Measurements from ENCODE around the gene CGAS.
"Not testable (repeated sequence)": the region's sequence is repeated elsewhere in the genome, so short reads cannot be mapped to it uniquely, and the experiment has no call there.

CGAS gene

DNA sequence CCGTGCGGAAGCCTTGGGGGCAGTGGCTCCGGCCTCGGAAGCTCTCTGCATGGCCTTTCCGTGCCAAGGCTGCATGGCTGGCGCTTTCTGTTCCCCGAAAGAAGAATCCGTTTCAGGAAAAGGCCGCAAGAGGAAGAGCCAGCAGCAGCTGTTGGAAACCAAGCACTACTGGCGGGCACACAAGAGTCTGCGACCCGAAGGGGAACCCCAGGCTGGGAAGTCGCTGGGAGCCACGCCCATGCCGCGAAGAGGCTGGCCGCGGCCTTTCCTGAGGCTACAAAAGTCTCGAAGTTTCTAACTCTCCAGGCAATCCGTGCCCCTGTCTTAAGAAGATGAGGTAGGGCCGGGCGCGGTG lies at the start of gene CGAS:
CGAS (minus strand) TSS at position 191 of the 355 bp plus-strand sequence; CDS start at position 75, 116 bp downstream.
- DNase-seq: peak; percentile 59

DNA sequence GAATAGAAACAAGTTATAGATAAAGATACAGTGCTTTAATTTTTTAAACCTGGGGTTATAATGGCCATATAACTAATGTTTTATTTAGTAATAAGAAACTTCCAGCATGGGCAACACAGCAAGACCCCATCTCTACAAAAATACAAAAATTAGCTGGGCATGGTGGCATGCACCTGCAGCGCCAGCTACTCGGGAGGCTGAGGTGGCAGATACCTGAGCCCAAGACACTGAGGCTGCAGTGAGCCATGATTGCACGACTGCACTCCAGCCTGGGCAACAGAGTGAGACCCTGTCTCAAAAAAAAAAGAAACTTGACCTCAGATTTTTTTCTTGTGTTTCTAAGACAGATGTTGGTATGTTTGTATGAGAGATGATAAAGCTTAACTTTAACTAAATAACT lies 45.8 kb upstream of the CGAS start:
- DNase-seq: no peak

DNA sequence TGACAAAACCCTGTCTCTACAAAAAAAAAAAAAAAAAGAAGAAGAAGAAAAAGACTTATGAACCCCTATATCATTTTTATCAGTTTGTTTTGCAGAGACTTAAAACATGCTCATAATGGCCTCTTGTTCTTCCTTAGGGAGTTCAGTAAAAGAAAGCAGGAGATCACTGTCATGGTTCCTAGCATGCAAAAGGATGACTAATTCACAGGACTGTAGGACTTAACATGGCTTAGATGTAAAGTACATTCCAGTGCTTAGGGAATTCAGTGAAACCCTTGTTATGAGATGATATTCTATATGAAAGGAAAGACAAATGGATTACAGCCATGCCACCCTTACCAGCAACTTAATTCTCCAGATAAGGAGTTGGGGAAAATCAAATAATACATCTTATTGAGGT lies 39.3 kb upstream of the CGAS start:
- DNase-seq: no peak

DNA sequence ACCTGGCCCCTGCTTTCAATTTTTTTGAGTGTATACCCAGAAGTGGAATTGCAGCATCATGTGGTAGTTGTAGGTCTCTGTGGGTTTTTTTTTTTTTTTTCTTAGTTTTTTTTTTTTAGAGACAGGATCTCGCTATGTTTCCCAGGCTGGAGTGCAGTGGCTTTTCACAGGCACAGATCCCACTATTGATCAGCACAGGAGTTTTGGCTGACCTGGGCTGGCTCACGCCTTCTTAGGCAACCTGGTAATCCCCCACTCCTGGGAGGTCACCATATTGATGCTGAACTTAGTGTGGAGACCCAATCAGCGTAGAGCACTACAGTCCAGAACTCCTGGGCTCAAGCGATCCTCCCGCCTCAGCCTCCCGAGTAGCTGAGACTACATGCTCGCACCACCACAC lies 35.4 kb upstream of the CGAS start:
- DNase-seq: no peak

DNA sequence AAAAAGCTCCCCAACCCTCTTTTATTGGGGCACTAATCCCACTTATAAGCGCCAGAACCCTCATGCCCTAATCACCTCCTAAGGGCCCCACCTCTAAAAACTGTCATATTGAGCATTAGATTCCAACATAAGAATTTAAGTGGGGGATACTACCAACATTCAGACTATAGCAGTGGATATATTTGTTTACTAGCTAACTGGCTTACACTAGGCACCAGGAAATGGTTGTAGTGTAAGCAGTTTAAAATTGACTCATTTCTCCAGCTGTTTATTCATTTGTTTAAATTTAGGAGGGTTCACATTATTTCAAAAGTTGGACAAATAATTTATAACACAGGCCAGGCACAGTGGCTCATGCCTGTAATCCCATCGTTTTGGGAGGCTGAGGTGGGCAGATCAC lies 32.3 kb upstream of the CGAS start:
- no peak for DNase-seq

DNA sequence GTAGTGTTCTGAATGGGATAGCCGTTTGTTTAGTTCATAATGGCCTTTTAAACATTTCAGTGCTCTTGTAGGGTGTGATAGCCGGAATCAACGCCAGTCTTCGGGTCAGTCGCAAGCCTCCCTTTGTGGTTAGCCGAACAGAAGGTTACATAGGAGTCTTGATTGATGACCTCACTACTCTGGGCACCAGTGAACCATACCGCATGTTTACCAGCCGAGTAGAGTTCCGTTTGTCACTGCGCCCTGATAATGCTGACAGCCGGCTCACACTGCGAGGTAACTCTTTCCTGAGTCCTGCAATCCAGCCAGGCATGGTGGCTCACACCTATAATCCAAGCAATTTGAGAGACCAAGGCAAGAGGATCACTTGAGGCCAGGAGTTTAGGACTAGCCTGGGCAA lies 29.9 kb upstream of the CGAS start:
- no peak for DNase-seq

DNA sequence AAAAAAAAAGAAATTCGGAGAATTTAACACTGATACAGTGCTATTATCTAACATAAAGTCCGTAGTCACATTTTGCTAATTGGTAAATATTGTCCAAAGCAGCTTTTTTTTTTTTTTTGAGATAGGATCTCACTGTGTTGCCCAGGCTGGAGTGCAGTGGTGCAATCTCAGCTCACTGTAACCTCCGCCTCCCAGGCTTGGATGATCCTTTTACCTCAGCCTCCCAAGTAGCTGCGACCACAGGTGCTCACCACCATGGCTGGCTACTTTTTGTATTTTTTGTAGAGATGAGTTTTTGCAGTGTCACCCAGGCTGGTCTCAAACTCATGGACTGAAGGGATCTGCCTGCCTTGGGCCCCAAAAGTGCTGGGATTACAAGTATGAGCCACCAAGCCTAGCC lies 25.3 kb upstream of the CGAS start:
- DNase-seq: no peak

DNA sequence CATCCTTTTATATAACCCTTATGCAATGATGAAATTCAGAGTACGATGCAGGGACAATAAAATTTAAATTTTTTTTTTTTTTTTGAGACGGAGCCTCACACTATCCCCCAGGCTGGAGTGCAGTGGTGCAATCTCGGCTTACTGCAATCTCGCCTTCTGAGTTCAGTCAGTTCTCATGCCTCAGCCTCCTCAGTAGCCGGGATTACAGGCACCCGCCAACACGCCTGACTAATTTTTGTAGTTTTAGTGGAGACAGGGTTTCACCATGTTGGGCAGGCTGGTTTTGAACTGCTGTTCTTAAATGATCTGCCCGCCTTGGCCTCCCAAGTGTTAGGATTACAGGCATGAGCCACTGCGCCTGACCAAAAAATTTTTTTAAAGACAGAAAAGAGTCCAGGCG lies 24.6 kb upstream of the CGAS start:
- no peak for DNase-seq

DNA sequence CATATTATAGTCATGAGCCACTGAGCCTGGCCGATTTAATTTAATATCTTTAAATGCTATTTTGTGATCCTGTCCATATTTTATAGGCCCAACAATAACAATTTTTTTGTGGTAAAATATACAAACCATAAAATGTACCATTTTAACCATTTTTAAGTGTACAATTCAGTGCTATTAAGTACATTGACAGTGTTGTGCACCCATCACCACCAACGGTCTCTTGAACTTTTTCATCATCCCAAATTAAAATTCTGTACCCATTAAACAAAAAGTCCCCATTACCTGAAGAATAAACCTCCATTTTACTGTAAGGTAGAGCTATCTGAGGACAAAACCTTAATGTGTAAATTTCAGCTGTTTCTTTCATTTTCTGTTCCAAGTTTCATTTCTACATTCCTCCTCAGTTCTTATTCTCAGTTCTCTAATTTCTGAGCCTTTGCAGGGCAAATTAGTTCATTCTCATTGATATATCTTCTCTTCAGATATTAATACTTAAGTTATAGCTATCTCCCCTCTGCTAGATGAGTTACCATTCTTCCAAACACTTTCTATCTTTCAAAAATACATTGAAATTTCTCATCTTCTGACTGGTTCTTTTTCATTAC lies 19.7 kb upstream of the CGAS start:
- no peak for DNase-seq

DNA sequence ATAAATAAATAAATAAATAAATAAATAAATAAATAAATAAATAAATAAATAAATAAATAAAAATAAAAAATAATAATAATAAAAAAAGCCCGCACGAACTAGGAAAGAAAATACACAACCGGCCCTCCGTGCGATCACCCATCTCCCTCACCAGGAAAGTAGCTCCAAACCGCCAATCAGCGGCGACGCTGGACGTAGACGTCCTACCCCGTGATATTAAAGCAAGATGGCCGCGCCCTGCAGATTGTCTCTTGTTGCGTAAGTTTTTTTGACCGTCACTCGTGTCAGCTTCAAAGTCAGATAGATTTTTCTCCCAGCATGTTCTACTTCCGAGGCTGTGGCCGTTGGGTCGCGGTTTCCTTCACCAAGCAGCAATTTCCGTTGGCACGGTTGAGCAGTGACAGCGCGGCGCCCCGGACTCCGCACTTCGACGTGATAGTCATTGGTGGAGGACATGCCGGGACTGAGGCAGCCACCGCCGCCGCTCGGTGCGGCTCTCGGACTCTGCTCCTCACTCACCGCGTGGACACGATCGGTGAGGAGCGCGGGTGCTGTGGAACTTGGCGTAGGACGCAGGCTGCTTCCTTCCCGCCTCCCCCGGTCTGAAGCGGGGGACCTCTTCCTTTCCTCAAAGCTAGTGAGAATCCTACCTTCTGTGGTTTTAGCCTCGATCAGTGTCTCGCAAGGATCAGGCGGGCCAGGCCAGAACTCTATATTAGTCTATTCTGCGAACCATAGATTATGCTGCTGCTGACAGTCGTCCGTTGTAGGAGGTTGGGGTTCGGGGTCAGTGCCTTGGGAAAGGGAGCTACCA lies 9.6 kb upstream of the CGAS start, which contains the start of gene MTO1:
MTO1 (plus strand) TSS at position 201 of the 814 bp plus-strand sequence; CDS start at position 319, 118 bp downstream.
- peak; percentile 70 for DNase-seq

DNA sequence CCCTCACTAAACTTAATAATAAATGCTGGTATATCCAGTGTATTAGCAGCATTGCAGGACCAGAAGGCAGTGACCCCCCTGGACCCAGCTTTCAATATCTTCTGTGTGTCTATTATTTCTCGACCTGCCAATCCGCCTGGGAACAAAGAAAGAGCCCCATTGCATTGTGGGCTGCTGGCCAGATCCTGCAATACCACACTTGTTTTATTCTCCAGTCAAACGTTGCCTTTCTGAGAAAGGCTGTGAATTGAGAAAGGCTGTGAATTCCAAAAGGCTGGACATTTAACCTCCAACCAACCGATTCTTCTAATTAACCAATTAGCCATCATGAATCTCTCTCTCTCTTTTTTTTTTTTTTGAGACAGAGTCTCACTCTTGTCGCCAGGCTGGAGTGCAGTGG lies 8.0 kb upstream of the CGAS start:
- DNase-seq: no peak

DNA sequence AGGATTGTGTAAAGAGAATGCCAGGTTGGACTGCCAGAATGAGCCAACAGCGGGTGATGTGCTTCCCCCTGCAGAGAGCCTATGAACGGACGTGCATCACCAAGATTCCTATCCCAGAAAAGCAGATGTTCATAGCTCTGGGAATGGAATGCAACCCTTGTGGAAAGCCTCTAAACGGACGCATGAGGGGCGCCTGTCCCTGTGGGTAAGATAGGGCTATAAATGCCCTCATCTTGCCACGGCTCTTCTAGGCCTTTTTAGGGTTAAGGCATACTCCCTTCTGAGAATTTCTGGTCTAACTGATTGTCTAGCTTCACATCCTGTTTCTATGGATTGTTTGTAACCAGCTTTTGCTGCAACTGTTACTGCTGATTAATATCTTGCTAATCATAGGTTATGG lies 7.4 kb upstream of the CGAS start:
- DNase-seq: not testable (repeated sequence)

DNA sequence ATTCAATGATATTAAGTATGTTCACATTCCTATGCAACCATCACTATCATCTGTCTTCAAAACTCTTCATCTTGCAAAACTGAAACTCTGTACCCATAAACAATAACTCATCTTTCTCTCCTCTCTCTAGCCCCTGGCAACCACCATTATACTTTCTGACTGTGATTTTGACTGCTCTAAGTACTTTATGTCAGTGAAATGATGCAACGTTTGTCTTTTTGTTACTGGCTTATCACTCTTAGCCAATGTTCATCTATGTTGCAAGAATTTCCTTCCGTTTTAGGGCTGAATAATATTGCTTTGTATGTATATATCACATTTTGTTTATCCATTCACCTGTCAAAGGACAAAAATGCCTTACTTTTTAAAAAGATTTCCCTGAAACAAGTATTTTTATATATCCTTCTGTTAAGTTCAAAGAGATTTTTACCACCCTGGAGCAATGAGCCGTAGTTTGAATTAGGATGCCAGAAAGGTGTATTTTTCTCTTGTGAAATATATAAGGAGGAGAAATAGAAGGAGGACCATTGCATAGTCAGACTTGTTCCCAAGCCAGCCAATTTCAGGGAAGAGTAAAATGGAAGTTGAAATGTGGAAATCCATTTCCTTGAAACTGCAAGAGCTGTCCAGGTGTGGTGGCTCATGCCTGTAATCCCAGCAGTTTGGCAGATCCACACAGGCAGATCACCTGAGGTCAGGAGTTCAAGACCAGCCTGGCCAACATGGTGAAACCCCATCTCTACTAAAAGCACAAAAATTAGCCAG lies 4.0 kb upstream of the CGAS start:
- DNase-seq: no peak

DNA sequence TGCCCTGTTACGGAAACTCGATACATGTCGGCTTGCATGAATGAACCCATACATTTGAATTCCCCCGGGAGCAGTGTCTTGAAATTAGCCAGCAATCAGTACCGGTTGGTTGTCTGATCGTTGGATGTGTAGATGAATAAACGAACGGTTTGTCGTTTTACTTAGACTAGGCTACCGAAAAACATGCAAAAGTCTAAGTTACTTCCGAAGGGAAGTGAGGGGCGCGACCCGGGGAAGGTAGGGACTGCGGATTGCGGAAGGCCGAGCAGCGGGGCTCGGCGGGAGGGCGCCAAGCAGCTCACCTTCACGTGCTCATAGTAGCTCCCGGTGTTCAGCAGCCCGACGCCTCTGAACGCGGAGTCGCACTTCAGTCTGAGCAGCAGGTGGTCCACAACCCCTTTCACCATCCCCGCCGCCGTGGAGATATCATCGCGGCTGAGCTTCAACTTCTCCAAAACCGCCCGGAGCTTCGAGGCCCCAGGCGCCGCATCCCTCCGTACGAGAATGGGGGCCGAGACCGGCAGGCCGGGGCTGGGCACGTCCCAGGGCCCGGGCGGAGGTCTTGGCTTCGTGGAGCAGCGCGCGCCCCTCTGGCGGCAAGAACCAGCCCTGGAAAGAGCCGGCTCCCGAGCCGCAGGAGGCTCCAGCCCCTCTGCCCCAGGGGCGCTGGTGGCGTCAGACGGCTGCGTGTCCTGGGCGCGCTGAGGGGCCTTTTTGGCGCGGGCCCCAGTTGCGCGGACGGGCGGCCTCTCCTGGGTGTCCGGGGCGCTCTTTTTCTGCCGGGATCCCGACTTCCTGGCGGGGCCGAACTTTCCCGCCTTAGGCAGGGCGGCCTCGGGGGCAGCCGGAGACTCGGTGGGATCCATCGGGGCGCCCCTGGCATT lies 632 bp downstream of the CGAS start:
- DNase-seq: peak; percentile 24

DNA sequence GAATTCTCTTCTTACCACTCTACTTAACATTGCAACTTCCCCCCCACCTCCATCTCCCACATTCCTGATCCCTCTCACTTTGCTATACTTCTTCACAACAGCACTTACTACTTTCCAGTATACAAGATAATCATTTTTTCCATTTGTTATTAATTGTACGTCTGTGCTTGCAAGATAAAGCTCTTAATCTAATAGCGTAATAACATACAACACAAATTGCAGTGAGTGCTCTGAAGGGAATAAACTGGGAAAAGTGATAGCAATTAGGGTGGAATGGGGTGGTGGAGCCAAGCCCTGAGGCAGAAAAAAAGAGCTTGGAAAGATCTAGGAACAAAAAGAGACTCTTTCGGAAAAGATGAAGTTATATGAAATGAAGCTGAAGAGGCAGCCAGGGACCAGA lies 8.5 kb downstream of the CGAS start:
- DNase-seq: no peak

DNA sequence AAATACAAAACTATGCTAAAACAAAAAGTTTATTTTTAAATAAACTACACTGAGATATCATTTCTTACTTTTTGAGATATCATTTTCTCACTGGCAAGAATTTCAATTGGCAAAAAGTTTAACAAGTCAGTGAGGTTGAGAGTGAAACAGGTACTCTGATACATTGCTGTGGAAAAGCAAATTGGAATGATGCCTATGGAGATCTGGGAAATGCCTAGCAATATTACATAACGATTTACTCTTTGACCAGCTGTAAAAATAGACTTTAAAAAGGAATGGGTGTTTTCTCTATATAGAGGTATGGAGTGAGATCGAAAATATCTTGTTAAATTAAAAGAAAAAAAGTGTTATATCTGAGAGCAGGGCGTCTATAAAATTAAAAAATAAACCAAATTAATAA lies 16.9 kb downstream of the CGAS start:
- DNase-seq: no peak

DNA sequence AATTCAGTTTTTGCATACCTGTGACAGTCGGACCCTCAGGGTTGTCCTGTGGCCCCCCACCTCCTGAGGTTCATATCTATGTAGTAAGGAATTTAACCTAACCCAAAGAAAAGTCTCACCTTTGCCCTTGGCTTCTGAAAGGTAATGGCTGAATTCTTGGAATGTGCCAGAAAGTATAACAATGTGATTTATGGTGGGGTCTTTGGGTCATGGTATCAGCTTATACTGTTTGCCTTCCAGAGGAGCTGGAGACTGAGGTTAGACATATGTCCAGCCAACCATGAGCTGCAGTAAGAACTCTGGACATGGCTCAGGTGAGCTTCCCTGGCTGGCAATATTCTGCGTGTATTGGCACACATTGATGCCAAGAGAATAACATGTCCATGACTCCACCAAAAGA lies 30.6 kb downstream of the CGAS start:
- no peak for DNase-seq

DNA sequence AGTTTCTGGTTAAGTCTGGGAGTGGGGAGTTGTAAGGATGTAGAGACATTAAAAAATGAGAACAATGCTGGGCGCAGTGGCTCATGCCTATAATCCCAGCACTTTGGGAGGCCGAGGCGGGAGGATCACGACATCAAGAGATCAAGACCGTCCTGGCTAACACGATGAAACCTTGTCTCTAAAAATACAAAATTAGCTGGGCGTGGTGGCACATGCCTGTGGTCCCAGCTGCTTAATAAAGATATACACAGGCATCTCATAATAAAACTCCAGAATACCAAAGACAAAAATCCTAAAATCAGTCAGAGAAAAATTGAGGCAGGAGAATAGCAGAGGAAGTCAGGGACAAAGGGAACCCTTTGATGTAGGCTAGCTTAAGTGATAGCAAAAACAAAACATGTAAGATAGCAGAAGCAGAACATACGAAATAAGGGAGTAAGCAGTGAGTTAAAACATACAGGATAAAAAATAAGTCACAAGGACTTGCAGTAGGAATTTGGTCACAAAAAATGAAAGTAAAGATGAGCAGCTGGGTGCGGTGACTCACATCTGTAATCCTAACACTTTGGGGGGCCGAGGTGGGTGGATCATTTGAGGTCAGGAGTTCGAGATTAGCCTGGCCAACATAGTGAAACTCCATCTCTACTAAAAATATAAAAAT lies 33.9 kb downstream of the CGAS start:
- no peak for DNase-seq

DNA sequence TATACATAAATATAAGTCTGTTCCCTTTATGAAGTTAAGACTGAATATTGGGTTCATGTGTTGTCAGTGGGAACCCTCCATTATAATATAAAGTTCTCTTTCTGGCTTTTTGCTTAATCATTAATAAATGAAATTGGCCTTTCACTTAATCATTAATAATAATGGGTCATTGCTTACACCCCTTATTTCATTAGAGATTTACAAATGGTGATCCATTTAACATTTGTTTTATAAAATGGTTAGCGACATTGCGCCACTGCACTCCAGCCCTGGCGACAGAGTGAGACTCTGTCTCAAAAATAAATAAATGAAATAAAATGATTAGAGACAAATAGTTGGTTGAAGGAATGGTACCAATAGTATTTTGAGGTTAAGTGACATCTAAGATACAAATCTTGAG lies 39.0 kb downstream of the CGAS start:
- no peak for DNase-seq

DNA sequence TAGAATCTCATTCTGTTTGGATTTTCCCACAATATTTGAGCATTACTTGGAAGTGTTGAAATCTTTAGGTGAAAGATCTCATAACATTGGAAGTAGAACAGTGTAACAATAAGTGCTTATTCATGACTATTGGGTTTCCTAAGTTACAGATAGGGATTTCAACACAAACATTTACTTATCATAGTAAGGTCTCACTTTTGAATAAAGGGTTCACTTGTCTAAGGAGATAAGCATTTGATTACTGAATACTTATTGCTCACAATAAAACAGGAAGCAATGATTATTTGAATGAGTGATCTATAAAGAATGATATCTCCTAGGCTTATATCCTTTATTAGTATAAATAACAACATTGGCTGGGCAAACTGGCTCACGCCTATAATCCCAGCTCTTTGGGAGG lies 42.7 kb downstream of the CGAS start:
- DNase-seq: no peak

DNA sequence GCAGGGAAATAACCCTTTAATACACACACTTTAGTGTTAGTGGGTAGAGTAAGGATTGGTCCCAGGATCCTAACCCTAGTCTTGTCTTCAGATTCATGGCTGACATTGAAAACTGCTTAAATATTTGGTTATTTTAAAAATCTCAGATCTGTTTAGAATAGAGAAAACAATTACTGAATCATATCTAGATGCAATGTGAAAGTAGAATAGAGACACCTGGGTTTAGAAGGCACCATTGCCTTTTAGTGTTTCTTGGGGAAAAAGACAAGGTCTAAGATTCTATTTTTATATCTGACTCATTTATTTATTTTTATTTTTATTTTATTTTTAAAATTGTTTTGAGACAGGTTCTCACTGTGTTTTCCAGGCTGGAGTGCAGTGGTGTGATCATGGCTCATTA lies 51.4 kb downstream of the CGAS start:
- no peak for DNase-seq

DNA sequence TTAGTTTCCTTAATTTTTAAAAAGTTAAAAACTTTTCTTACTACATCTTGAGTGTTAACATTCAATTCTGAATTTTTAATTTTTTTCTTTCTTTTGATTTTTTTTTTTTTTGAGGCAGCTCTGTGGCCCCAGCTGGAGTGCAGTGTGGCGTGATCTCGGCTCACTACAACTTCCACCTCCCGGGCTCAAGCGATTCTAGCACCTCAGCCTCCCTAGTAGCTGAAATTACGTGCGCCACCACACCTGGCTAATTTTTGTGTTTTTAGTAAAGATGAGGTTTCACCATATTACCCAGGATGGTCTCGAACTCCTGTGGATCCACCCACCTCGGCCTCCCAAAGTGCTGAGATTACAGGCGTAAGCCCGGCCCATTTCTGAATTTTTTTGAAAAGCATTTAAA lies 56.2 kb downstream of the CGAS start:
- no peak for DNase-seq
